GM12873 (cell line): ENCODE results near the gene CACNA2D2.

Experiments used
- CTCF ChIP-seq: IDR thresholded peaks from 2 replicates; pipeline ENCODE4 v1.5.1; 2012; ENCODE audit warnings: low read depth, mild to moderate bottlenecking, moderate library complexity, low read length, control low read depth; ENCODE audit not compliant: insufficient read depth; ENCODE audit errors: missing control alignments

The CACNA2D2 gene

GRCh38 chr3:50406487-50406886 is 96.9 kb downstream of the CACNA2D2 start:
- no peak for TF ChIP-seq CTCF

- no peak for TF ChIP-seq CTCF
Measured at GRCh38 chr3:50405249-50405648, 98.2 kb downstream of the CACNA2D2 start.

GRCh38 chr3:50401978-50402595 is 101.3 kb downstream of the CACNA2D2 start:
- TF ChIP-seq CTCF: no peak

- no peak for TF ChIP-seq CTCF
Measured at GRCh38 chr3:50396502-50396901, 106.9 kb downstream of the CACNA2D2 start.

- TF ChIP-seq CTCF: no peak
Measured at GRCh38 chr3:50395070-50395860, 108.2 kb downstream of the CACNA2D2 start.

GRCh38 chr3:50393061-50393460 is 110.4 kb downstream of the CACNA2D2 start:
- no peak for TF ChIP-seq CTCF

GRCh38 chr3:50392101-50392715 is 111.2 kb downstream of the CACNA2D2 start:
- TF ChIP-seq CTCF: no peak
